IPS-15b (cell line): ENCODE measurements around the gene ARID5B.

Experiments
- H3K27me3 ChIP-seq: one replicate; pipeline ENCODE4 v1.6.1; 2013; ENCODE audit warnings: low read length; ENCODE audit not compliant: control insufficient read depth, insufficient read depth
- H3K36me3 ChIP-seq: one replicate; pipeline ENCODE4 v1.6.1; 2013; ENCODE audit warnings: low read length; ENCODE audit not compliant: control insufficient read depth, insufficient read depth
- H3K4me1 ChIP-seq: one replicate; pipeline ENCODE4 v1.6.1; 2013; ENCODE audit warnings: mild to moderate bottlenecking, low read length; ENCODE audit not compliant: control insufficient read depth, insufficient read depth
- H3K4me3 ChIP-seq: one replicate; pipeline ENCODE4 v1.5.1; 2013; ENCODE audit warnings: low read depth, low read length
- H3K9ac ChIP-seq: one replicate; pipeline ENCODE4 v1.6.1; 2013; ENCODE audit warnings: low read depth, mild to moderate bottlenecking, low read length
- H3K9me3 ChIP-seq: one replicate; pipeline ENCODE4 v1.6.1; 2013; ENCODE audit warnings: mild to moderate bottlenecking, low read length; ENCODE audit not compliant: control insufficient read depth, insufficient read depth

The ARID5B gene

DNA sequence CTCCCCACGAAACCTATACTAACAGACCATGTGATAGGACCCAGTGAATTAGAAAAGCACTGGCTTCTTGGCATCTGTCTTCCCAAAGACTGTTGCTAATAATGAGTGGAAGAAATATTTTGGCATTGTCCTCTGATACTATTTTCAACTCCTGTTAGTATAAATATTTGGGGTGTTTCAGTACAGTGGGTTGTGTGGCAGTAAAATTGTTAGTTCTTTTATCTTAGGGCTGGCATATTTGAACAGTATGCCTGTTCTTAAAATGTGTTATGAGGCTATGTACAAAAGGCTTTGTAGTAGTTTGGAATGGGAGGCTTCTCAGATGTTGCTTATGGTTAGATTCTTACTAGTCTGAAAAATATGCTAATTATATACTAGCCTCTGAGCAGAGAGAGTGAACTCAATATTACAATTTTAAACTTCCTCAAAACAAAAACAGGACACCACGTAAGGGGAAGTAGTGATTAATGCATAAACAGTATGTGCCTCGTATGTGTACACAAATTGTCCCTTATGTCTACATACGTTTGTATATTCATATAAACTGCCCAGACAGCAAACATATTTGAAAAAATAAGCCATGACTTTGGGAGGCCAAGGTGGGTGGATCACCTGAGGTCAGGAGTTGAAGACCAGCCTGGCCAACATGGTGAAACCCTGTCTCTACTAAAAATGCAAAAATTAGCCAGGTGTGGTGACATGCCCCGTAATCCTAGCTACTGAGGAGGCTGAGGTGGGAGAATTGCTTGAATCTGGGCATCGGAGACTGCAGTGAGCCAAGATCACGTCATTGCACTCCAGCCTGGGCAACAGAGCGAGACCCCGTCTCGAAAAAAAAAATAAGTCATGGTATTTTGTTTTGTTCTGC is 115.4 kb downstream of the ARID5B start:
- no peaks in the 10 kb centered on the region for H3K9me3 ChIP-seq
- H3K4me3 ChIP-seq = no peak overlapping the region
- H3K27me3 ChIP-seq = no peaks in the 10 kb centered on the region
- H3K9ac ChIP-seq = no peak overlapping the region
- no peaks in the 10 kb centered on the region for H3K36me3 ChIP-seq
- H3K4me1 ChIP-seq = peaks cover 11% of the 10 kb centered on the region

DNA sequence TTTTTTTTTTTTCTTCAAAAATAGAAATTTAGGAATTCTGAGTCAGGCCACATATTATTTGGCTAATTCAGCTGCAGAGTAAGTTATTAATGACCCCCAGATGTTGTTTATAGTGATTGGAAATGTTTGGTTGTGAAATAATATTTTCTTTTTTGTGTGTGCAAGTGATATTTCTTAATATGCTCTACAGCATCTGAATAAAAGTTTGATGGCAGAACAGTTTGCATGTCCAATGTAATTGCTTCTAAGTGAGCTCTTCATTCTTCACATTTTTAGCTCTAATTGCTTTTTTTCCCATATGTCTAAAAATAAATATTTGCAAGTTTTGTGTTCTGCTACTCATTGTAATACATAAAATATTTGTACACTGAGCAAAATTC is 116.0 kb downstream of the ARID5B start:
- peaks cover 11% of the 10 kb centered on the region for H3K4me1 ChIP-seq
- H3K9me3 ChIP-seq = no peaks in the 10 kb centered on the region
- H3K36me3 ChIP-seq = no peaks in the 10 kb centered on the region
- H3K27me3 ChIP-seq = no peaks in the 10 kb centered on the region
- no peak overlapping the region for H3K9ac ChIP-seq
- no peak overlapping the region for H3K4me3 ChIP-seq

DNA sequence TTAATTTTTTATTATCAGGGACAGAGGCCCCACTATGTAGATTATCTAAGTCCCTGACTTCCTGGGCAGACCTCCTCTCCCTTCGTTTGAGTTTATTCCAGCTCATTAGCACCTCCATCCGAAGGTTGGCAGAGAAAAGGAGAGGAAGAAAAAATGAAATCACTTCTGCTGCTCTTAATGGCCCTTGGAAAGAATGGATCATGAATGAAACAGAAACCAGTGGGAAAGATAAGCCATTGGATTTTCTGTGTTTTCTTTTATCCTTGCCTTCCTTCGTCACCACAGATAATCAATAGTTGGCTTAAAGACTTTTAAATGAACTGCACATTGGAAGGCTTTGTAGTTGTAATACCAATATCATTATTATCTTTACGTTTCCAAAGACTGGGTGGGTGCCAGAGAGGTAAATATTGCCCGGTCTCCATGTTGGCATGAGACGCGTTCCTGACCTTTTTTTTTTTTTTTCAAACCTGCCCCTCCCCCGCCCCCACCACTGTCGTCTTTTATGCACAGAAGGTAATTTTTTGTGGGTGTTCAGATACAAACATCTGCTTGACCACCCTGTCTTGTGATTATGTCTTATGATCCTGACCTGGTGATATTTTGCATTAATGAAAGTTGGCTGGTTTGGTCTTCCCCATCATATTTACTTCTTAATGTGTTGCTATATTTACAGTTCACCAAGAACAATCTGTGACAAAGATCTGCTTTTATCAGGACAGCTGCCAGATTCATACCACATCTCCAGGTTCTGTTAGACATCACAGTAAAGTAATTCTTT is 116.8 kb downstream of the ARID5B start:
- no peaks in the 10 kb centered on the region for H3K36me3 ChIP-seq
- H3K4me3 ChIP-seq = no peak overlapping the region
- H3K4me1 ChIP-seq = peaks cover 11% of the 10 kb centered on the region
- H3K9ac ChIP-seq = no peak overlapping the region
- H3K27me3 ChIP-seq = no peaks in the 10 kb centered on the region
- no peaks in the 10 kb centered on the region for H3K9me3 ChIP-seq

- H3K9ac ChIP-seq = no peak overlapping the region
- H3K27me3 ChIP-seq = no peaks in the 10 kb centered on the region
- H3K36me3 ChIP-seq = no peaks in the 10 kb centered on the region
- H3K9me3 ChIP-seq = no peaks in the 10 kb centered on the region
- peaks cover 11% of the 10 kb centered on the region for H3K4me1 ChIP-seq
- no peak overlapping the region for H3K4me3 ChIP-seq
These were observed 117.7 kb downstream of the ARID5B start for GRCh38 chr10:62019013-62019684.

DNA sequence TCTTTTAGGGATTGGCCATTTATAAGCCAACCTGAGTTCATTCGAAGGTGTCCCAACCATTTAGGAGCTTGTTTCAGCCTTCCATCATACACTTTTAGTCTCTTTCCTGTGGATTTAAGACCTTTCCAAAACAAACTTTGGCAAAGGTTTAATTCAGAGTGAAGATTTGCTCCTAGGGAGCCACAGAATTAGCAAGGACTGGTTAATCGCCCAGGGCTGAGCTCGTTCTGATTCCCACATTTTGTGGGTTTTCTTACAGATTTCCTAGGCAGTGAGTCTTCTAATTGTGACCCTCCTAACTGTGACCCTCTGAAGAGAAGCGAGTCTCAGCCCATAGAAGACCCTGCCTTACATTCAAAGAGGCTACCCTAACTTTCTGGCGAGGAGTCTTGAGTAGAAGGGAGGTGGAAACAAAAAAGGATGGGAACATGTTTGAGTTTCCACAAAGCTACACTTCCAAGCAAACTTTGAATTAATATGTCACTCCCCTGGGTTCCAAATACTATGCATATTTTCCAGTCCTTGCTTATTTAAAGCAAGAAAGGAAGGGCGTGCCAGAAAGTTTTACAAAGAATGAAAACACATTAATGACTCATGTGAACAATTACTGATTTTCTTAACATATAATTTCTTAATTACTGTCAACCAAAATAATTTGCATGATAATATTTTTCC is 118.3 kb downstream of the ARID5B start:
- Histone ChIP-seq H3K9ac (no peak overlapping the region), H3K9me3 (no peaks in the 10 kb centered on the region), H3K36me3 (no peaks in the 10 kb centered on the region), H3K4me1 (peaks cover 11% of the 10 kb centered on the region), H3K4me3 (no peak overlapping the region), H3K27me3 (no peaks in the 10 kb centered on the region)

DNA sequence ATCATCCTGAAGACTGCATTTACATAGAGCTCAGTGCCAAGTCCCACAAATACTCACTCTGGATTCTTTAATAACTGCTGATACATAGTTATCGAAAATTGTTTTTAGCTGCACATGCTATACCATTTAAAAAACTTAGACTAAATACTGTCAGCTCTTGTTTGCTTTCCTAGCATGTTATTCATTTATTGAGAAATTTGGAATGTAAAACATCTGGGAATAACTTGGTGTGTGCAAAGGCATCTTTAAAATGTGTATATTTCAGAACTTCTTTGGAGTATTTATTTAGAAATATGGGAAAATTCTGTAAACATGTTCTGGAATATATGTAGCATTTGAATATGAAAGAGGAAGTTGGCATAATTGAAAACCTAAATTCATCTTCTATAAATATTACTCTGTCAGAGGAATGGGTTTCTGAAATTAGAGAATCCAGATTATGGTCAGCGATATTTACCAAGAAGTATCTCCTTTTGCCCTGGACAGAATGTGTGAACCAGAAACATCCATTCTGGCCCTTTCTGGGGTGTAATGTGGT is 119.7 kb downstream of the ARID5B start:
- no peaks in the 10 kb centered on the region for H3K36me3 ChIP-seq
- no peaks in the 10 kb centered on the region for H3K9me3 ChIP-seq
- no peak overlapping the region for H3K4me3 ChIP-seq
- H3K4me1 ChIP-seq = peaks cover 11% of the 10 kb centered on the region
- no peaks in the 10 kb centered on the region for H3K27me3 ChIP-seq
- no peak overlapping the region for H3K9ac ChIP-seq

DNA sequence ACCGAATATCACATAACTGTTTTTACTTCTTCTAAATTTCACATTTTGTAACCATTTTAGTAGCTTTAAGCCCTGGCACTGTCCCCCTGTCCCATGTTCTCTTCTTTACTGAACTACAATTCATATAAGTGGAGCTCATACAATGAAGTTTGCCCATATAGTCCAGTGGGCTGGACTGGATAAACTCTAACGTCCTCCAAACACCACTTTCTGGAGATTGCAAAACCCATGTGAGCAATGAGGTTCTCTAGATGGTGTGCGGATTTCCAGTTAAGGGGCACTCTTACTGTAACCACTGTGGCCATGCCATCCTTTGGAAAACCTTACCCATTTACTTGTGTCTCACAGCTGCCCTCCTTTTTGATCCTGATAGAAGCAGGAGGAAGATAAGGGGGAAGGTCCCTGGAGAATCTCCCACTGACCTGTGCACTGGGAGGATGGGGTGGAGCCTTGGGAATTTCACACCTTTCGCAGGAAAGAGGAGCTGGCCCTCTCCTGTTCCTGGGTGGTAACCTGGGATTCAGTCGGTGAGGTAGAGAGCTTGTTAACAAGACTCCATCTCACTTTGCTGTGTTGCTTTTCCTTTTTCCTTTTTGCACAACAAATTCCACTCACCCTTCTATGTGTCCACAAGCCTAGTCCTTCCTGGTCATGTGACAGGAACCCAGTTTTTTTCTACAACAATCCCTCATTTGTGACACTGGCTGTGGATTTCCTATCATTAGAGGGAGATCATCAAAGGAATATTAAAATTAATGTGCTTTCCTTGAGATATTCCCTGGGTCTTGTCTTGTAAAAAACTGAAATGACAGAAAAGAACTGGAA is 120.7 kb downstream of the ARID5B start:
- no peaks in the 10 kb centered on the region for H3K27me3 ChIP-seq
- H3K9ac ChIP-seq = no peak overlapping the region
- peaks cover 11% of the 10 kb centered on the region for H3K4me1 ChIP-seq
- no peak overlapping the region for H3K4me3 ChIP-seq
- no peaks in the 10 kb centered on the region for H3K9me3 ChIP-seq
- H3K36me3 ChIP-seq = no peaks in the 10 kb centered on the region

GRCh38 chr10:62022830-62023229 is 121.3 kb downstream of the ARID5B start:
- H3K4me1 ChIP-seq = peaks cover 11% of the 10 kb centered on the region
- no peaks in the 10 kb centered on the region for H3K36me3 ChIP-seq
- no peaks in the 10 kb centered on the region for H3K27me3 ChIP-seq
- H3K9ac ChIP-seq = no peak overlapping the region
- no peaks in the 10 kb centered on the region for H3K9me3 ChIP-seq
- H3K4me3 ChIP-seq = no peak overlapping the region

GRCh38 chr10:62023329-62023728 is 121.8 kb downstream of the ARID5B start:
- no peak overlapping the region for H3K9ac ChIP-seq
- H3K27me3 ChIP-seq = no peaks in the 10 kb centered on the region
- H3K4me1 ChIP-seq = peaks cover 11% of the 10 kb centered on the region
- no peak overlapping the region for H3K4me3 ChIP-seq
- no peaks in the 10 kb centered on the region for H3K9me3 ChIP-seq
- no peaks in the 10 kb centered on the region for H3K36me3 ChIP-seq

DNA sequence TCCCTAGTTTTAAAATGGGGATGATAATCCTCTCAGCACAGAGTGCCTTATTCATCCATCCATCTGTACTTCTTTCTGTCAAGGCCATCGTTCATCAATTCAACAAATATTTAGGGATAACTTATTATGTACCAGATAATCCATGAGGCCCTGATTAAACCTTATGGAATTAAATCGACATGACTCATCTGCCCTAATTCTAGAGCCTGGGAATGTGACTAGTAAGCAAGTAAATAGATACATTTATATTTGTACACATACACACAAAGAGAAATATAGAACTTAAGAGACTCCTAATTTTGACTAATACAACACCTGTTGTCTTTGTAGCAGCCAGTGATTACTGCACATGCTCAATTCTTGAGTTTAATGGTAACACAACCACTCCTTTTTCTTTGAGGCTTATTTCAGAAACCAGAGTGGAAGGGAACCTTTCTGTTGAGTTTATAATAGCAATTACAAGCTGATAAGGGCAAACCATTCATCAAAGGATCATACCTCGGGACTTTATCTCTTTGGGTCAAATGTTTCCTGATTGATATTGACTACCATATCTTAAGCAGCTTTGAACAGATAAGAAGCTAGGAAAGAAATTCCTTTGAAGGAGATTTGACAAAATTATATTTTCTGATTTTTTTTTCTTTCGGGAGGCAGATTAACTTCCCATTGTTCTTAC is 122.7 kb downstream of the ARID5B start:
- no peak overlapping the region for H3K4me3 ChIP-seq
- no peak overlapping the region for H3K9ac ChIP-seq
- no peaks in the 10 kb centered on the region for H3K9me3 ChIP-seq
- peaks cover 11% of the 10 kb centered on the region for H3K4me1 ChIP-seq
- no peaks in the 10 kb centered on the region for H3K27me3 ChIP-seq
- H3K36me3 ChIP-seq = no peaks in the 10 kb centered on the region
